Kidney epithelial cell (primary cell): ENCODE measurements around the gene GXYLT2. TPM values are rescaled to one million over a fixed set of nuclear protein-coding genes. Genes with fewer than 3 reads are reported as not detected.

Source experiments
- DNase-seq: peaks from one replicate; pipeline ENCODE4 v3.0.0-alpha.2; 2010; ENCODE audit warnings: low read depth
- H3K27me3 ChIP-seq: 2 replicates; pipeline ENCODE4 v1.6.0; 2011; ENCODE audit warnings: low read length; ENCODE audit not compliant: control insufficient read depth, insufficient read depth
- H3K36me3 ChIP-seq: 2 replicates; pipeline ENCODE4 v1.5.1; 2011; ENCODE audit warnings: low read length; ENCODE audit not compliant: control insufficient read depth, insufficient read depth
- H3K4me3 ChIP-seq: 2 replicates; pipeline ENCODE4 v1.5.1; 2011; ENCODE audit warnings: low read depth, mild to moderate bottlenecking, control low read depth, low read length
- CTCF ChIP-seq: IDR thresholded peaks from 2 replicates; pipeline ENCODE4 v1.5.1; 2011; ENCODE audit warnings: mild to moderate bottlenecking, moderate library complexity, low read length, control low read depth, inconsistent platforms; ENCODE audit not compliant: insufficient read depth, poor library complexity, severe bottlenecking
- total RNA-seq: library from RNA; depleted of rRNA; stranded (reverse); fragments of >200 nt; gene quantifications from 2 replicates; pipeline ENCODE4 v1.2.3, GENCODE V29; 2015

Gene GXYLT2
- total RNA-seq, 1 donor from 2014 or later = 9.3 TPM

- H3K27me3 ChIP-seq = no peaks in the 10 kb centered on the region
- no peaks in the 10 kb centered on the region for H3K36me3 ChIP-seq
- H3K4me3 ChIP-seq = no peak overlapping the region
- no peak for TF ChIP-seq CTCF
- no peak for DNase-seq
These were observed 87.1 kb downstream of the GXYLT2 start for GRCh38 chr3:72974956-72975355.

GRCh38 chr3:72976281-72976741 is 88.5 kb downstream of the GXYLT2 start:
- TF ChIP-seq CTCF = no peak
- no peaks in the 10 kb centered on the region for H3K27me3 ChIP-seq
- no peaks in the 10 kb centered on the region for H3K36me3 ChIP-seq
- no peak for DNase-seq
- H3K4me3 ChIP-seq = no peak overlapping the region

GRCh38 chr3:72977060-72977808 is 89.4 kb downstream of the GXYLT2 start:
- Histone ChIP-seq H3K36me3 (no peaks in the 10 kb centered on the region), H3K4me3 (no peak overlapping the region), H3K27me3 (no peaks in the 10 kb centered on the region)
- TF ChIP-seq CTCF = no peak
- DNase-seq = no peak

GRCh38 chr3:72982609-72983366 is 94.9 kb downstream of the GXYLT2 start:
- TF ChIP-seq CTCF = no peak
- Histone ChIP-seq H3K36me3 (no peaks in the 10 kb centered on the region), H3K4me3 (no peak overlapping the region), H3K27me3 (no peaks in the 10 kb centered on the region)
- no peak for DNase-seq

GRCh38 chr3:72985576-72985975 is 97.7 kb downstream of the GXYLT2 start:
- Histone ChIP-seq H3K27me3 (no peaks in the 10 kb centered on the region), H3K36me3 (no peaks in the 10 kb centered on the region)
- no peak for TF ChIP-seq CTCF

More at GRCh38 chr3:72985576-72985975, 97.7 kb downstream of the GXYLT2 start:
- no peak overlapping the region for H3K4me3 ChIP-seq
- no peak for DNase-seq
